Endothelial cell (in vitro differentiated cells): ENCODE results near the gene TPTE2. TPM values are rescaled to one million over a fixed set of nuclear protein-coding genes. Genes with fewer than 3 reads are reported as not detected.
"Not testable (repeated sequence)": the region's sequence is repeated elsewhere in the genome, so short reads cannot be mapped to it uniquely, and the experiment has no call there.

Source experiments
- DNase-seq: peaks from one replicate; pipeline ENCODE4 v3.0.0; 2021; ENCODE audit warnings: low spot score
- H3K27ac Mint-ChIP-seq: one replicate; pipeline ENCODE4 v1.8.0; 2021; ENCODE audit warnings: mixed read lengths, inconsistent platforms; ENCODE audit not compliant: unreplicated experiment
- H3K27me3 Mint-ChIP-seq: one replicate; pipeline ENCODE4 v1.8.0; 2021; ENCODE audit warnings: mild to moderate bottlenecking, moderate library complexity, mixed read lengths, inconsistent platforms; ENCODE audit not compliant: unreplicated experiment
- H3K36me3 Mint-ChIP-seq: one replicate; pipeline ENCODE4 v1.8.0; 2021; ENCODE audit warnings: mild to moderate bottlenecking, low read depth, mixed read lengths, inconsistent platforms; ENCODE audit not compliant: unreplicated experiment
- H3K4me1 Mint-ChIP-seq: one replicate; pipeline ENCODE4 v1.8.0; 2021; ENCODE audit warnings: mild to moderate bottlenecking, mixed read lengths, inconsistent platforms; ENCODE audit not compliant: unreplicated experiment
- H3K4me3 Mint-ChIP-seq: one replicate; pipeline ENCODE4 v1.8.0; 2021; ENCODE audit warnings: mild to moderate bottlenecking, mixed read lengths, inconsistent platforms; ENCODE audit not compliant: unreplicated experiment
- H3K9me3 Mint-ChIP-seq: one replicate; pipeline ENCODE4 v1.8.0; 2021; ENCODE audit warnings: mixed read lengths, inconsistent platforms; ENCODE audit not compliant: unreplicated experiment
- total RNA-seq: library from RNA; stranded (reverse); fragmentation: NEBNext Ultra II Directional; extraction: Animal tissue kit (Norgen Biotek cat#: 25700); gene quantifications from one replicate; pipeline ENCODE4 v1.2.1, GENCODE V29; 2021; ENCODE audit not compliant: unreplicated experiment
- TF ChIP-seq, protein P1 (sequence below): fragments of 200-600 bp; sonication (generic); IDR thresholded peaks from one replicate; pipeline ENCODE4 v1.5.0; 2021; ENCODE audit warnings: antibody characterized with exemption; ENCODE audit not compliant: unreplicated experiment

The TPTE2 gene
- total RNA-seq, 1 donor from 2014 or later, result not detected

GRCh38 chr13:19519049-19519448 is 42.3 kb downstream of the TPTE2 start:
- TF ChIP-seq, protein P1, sequence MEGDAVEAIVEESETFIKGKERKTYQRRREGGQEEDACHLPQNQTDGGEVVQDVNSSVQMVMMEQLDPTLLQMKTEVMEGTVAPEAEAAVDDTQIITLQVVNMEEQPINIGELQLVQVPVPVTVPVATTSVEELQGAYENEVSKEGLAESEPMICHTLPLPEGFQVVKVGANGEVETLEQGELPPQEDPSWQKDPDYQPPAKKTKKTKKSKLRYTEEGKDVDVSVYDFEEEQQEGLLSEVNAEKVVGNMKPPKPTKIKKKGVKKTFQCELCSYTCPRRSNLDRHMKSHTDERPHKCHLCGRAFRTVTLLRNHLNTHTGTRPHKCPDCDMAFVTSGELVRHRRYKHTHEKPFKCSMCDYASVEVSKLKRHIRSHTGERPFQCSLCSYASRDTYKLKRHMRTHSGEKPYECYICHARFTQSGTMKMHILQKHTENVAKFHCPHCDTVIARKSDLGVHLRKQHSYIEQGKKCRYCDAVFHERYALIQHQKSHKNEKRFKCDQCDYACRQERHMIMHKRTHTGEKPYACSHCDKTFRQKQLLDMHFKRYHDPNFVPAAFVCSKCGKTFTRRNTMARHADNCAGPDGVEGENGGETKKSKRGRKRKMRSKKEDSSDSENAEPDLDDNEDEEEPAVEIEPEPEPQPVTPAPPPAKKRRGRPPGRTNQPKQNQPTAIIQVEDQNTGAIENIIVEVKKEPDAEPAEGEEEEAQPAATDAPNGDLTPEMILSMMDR, result no peak
- H3K4me1 Mint-ChIP-seq, result no peaks in the 10 kb centered on the region
- H3K36me3 Mint-ChIP-seq, result no peaks in the 10 kb centered on the region
- DNase-seq, result no peak
- peaks cover 9% of the 10 kb centered on the region for H3K9me3 Mint-ChIP-seq
- no peaks in the 10 kb centered on the region for H3K27me3 Mint-ChIP-seq
- no peak overlapping the region for H3K4me3 Mint-ChIP-seq
- no peak overlapping the region for H3K27ac Mint-ChIP-seq

- H3K4me1 Mint-ChIP-seq, H3K36me3 Mint-ChIP-seq, DNase-seq, H3K27me3 Mint-ChIP-seq, H3K27ac Mint-ChIP-seq, H3K4me3 Mint-ChIP-seq: not testable (repeated sequence)
- H3K9me3 Mint-ChIP-seq, result peaks cover 13% of the 10 kb centered on the region
These were observed 53.7 kb downstream of the TPTE2 start for GRCh38 chr13:19507623-19508022.

DNA sequence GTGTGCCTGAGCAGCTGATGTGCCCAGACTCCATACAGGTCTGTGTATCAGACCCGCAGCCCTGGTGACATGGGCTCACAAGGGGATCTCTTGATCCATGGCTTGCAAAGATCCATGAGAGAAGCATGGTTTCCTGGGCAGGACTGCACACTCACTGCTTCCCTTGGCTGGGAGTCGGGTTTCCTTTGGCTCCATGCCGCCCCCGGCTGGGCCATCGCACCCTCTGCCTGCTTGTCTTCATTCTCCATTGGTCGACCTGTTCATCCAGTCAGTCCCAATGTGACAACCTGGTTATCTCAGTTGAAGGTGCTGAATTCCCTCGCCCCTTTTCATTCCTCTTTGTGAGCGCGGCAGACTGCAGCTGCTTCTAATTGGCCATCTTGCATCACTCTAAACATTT is 101.2 kb downstream of the TPTE2 start:
- not testable (repeated sequence) for H3K27ac Mint-ChIP-seq, H3K4me3 Mint-ChIP-seq, DNase-seq, H3K4me1 Mint-ChIP-seq, H3K27me3 Mint-ChIP-seq, H3K36me3 Mint-ChIP-seq
- H3K9me3 Mint-ChIP-seq, result peaks cover 12% of the 10 kb centered on the region

DNA sequence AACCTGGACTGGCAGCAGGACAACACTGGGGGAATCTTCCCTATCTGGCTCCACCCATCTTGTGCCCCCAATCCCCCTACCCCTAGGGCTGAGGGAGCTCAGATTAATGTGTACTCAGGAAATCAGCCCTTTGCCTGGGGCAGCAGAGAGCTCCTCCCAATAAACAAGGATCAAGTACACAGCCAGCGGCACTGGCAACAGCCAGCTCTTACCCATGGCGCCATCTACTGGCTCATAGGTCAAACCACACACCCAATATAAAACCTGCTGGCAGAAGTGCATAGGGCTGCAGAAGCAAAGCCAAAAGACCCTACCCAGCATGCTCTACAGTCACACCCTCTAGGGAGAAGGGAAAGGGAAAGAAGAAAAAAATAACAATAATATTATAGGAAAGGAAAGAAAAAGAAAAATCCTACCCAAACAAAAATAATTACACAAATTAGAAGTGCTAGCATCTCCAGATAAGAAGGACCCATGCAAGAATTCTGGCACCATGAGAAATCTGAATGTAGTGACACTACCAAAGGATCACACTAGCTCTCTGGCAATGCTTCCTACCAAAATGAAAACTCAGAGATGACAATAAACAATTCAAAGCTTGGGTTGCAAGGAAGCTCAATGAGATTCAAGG is 122.2 kb downstream of the TPTE2 start:
- not testable (repeated sequence) for H3K4me3 Mint-ChIP-seq, H3K27ac Mint-ChIP-seq, H3K27me3 Mint-ChIP-seq, H3K9me3 Mint-ChIP-seq, H3K36me3 Mint-ChIP-seq, H3K4me1 Mint-ChIP-seq, DNase-seq

- H3K36me3 Mint-ChIP-seq, H3K9me3 Mint-ChIP-seq, H3K27ac Mint-ChIP-seq, H3K4me3 Mint-ChIP-seq, H3K27me3 Mint-ChIP-seq, DNase-seq, H3K4me1 Mint-ChIP-seq: not testable (repeated sequence)
These were observed 123.6 kb downstream of the TPTE2 start for GRCh38 chr13:19437780-19438179.

- not testable (repeated sequence) for H3K27ac Mint-ChIP-seq, H3K4me1 Mint-ChIP-seq, H3K27me3 Mint-ChIP-seq, H3K4me3 Mint-ChIP-seq, DNase-seq, H3K36me3 Mint-ChIP-seq
- H3K9me3 Mint-ChIP-seq, result peaks cover 22% of the 10 kb centered on the region
These were observed 139.1 kb downstream of the TPTE2 start for GRCh38 chr13:19422236-19422635.

DNA sequence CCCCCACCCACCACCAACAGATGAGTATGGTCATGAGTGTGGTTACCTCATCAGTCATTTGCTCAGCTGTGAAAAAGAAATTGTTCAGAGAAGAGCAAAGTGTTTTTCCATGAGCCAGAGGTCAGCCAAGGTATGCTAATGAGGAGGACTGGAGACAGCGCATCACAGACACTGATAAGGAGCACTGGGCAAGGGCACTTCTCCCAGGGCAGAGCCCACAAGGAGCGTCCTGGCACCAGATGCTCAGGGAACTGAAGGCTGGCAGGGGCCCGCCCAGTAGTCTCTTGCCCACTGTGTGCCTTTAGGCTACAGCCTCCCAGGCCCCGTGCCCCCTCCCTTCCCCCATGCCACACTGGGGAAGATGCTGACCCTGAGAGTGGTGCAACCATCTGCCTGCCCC is 148.8 kb downstream of the TPTE2 start:
- H3K9me3 Mint-ChIP-seq, result peaks cover 45% of the 10 kb centered on the region
- peak overlapping the region; percentile 52 for H3K27ac Mint-ChIP-seq
- H3K36me3 Mint-ChIP-seq, DNase-seq, H3K4me3 Mint-ChIP-seq, H3K4me1 Mint-ChIP-seq: not testable (repeated sequence)
- H3K27me3 Mint-ChIP-seq, result peaks cover 10% of the 10 kb centered on the region

GRCh38 chr13:19382746-19383511 is 178.4 kb downstream of the TPTE2 start:
- H3K4me1 Mint-ChIP-seq, H3K27me3 Mint-ChIP-seq, DNase-seq, H3K4me3 Mint-ChIP-seq, H3K36me3 Mint-ChIP-seq, H3K27ac Mint-ChIP-seq: not testable (repeated sequence)
- H3K9me3 Mint-ChIP-seq, result peaks cover 13% of the 10 kb centered on the region
